ENCODE measurements around the gene ABCA12.

DNA sequence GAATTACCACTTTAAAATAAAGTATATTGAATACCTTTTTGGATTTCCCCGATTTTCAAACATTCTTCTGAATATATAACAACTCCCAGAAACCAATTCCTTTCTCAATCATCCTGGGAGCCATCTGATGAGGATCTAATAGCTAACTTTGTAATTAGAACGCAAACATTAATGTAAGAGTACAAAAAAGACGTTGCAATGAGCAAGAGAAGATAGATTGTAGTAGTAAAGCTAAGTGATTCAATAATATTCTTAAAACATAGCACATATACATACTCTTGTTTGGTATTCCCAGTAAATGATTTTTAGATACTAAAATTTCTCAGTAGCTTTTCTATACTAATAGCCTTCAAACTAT lies 1.1 kb downstream of the ABCA12 start:
- TF ChIP-seq, protein P1, sequence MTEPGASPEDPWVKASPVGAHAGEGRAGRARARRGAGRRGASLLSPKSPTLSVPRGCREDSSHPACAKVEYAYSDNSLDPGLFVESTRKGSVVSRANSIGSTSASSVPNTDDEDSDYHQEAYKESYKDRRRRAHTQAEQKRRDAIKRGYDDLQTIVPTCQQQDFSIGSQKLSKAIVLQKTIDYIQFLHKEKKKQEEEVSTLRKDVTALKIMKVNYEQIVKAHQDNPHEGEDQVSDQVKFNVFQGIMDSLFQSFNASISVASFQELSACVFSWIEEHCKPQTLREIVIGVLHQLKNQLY (CRISPR knock-in tag; conservative IDR thresholded peaks at IDR 0.05), result no peak
- no peak for TF ChIP-seq NR2C2 (CRISPR knock-in tag; IDR thresholded peaks at IDR 0.05)
- no peak for TF ChIP-seq NR2C2 (tag; IDR thresholded peaks at IDR 0.05)
- TF ChIP-seq ESRRA (IDR thresholded peaks at IDR 0.05; ENCODE audit: borderline replicate concordance, low read depth), result no peak
- no peak for TF ChIP-seq FOS (IDR thresholded peaks at IDR 0.05; ENCODE audit: extremely low read depth, insufficient read length)
- no peak for TF ChIP-seq GABPA (tag; conservative IDR thresholded peaks at IDR 0.05; ENCODE audit: low read depth)
- TF ChIP-seq SIN3A (IDR thresholded peaks at IDR 0.05; ENCODE audit: borderline replicate concordance in 2 of 2, control insufficient read depth in 1 of 2, low read depth in 2 of 2, low read length in 2 of 2), result no peak
